BE2C (cell line): ENCODE measurements around the gene RAPGEF1.

Experiments
- DNase-seq: peaks from one replicate; pipeline ENCODE4 v3.0.0-alpha.2; 2020
- H3K27me3 ChIP-seq: fragments of 250-450 bp; sonication (Bioruptor Pico); 2 replicates; pipeline ENCODE4 v1.5.1; 2020; ENCODE audit warnings: mild to moderate bottlenecking
- H3K36me3 ChIP-seq: fragments of 250-450 bp; sonication (Bioruptor Pico); 2 replicates; pipeline ENCODE4 v1.5.1; 2020; ENCODE audit warnings: mild to moderate bottlenecking
- H3K4me1 ChIP-seq: fragments of 250-450 bp; sonication (Bioruptor Pico); 2 replicates; pipeline ENCODE4 v1.5.1; 2020
- H3K4me3 ChIP-seq: 2 replicates; pipeline ENCODE4 v1.5.1; 2011; ENCODE audit warnings: low read depth, low read length
- H3K9me3 ChIP-seq: fragments of 250-450 bp; sonication (Bioruptor Pico); 2 replicates; pipeline ENCODE4 v1.5.1; 2020
- TF ChIP-seq, protein P1 (sequence below): IDR thresholded peaks from 2 replicates; pipeline ENCODE4 v1.5.1; 2012; ENCODE audit warnings: mild to moderate bottlenecking, low read depth, low read length

RAPGEF1 gene

DNA sequence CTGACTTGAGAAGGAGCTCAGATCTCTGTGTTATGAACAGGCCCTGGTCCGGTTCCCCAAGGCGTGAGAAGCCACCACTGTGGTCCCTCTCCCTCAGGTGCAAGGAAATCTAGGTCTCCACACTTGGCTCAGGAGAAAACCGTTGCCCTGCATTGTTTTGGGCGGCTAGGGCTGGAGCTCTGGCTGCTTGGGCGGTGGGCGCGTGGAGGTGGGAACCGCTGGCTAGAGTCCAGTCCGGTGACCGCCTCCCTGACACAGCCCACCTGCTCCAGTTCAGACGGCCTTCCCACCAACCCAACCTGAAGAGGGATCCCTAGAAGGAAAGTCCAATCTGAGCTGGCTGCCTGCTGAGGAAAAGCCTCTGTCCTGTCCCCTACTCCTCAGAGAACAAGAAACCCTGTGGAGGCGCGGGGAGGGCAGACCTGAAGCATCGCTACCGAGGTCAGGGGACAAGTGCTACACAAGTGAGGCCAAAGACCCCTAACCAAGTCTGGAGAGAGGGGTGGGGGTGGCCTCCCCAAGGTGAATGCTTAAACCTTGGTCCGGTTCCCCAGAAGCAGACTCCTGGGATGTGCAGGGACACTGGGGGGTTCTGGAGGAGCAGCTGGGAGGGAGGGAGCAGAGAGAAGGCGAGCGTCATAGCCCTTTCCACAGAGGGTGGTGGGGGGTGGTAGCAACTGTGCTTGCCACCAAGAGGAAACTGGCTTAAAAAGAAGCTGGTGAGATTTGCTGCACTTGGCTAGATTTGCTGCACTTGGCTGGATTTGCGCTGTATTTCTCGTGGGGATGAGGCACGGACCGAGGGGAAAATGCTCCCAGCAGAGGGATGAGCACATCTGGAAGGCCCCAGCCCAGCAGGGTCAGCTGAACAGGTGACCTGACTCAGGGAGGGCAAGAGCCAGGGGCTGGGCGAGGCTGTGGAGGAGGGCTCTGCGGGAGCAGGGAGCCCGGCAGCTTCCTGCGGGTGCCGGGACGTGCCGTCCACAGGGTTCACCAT, 65.2 kb downstream of the RAPGEF1 start:
- Histone ChIP-seq H3K36me3 (no peaks in the 10 kb centered on the region; the same call in 1 of the 2 replicates), H3K9me3 (no peaks in the 10 kb centered on the region), H3K4me3 (no peak overlapping the region), H3K27me3 (no peaks in the 10 kb centered on the region), H3K4me1 (peaks cover 14% of the 10 kb centered on the region)
- no peak for DNase-seq
- TF ChIP-seq, protein P1, sequence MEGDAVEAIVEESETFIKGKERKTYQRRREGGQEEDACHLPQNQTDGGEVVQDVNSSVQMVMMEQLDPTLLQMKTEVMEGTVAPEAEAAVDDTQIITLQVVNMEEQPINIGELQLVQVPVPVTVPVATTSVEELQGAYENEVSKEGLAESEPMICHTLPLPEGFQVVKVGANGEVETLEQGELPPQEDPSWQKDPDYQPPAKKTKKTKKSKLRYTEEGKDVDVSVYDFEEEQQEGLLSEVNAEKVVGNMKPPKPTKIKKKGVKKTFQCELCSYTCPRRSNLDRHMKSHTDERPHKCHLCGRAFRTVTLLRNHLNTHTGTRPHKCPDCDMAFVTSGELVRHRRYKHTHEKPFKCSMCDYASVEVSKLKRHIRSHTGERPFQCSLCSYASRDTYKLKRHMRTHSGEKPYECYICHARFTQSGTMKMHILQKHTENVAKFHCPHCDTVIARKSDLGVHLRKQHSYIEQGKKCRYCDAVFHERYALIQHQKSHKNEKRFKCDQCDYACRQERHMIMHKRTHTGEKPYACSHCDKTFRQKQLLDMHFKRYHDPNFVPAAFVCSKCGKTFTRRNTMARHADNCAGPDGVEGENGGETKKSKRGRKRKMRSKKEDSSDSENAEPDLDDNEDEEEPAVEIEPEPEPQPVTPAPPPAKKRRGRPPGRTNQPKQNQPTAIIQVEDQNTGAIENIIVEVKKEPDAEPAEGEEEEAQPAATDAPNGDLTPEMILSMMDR: no peak

DNA sequence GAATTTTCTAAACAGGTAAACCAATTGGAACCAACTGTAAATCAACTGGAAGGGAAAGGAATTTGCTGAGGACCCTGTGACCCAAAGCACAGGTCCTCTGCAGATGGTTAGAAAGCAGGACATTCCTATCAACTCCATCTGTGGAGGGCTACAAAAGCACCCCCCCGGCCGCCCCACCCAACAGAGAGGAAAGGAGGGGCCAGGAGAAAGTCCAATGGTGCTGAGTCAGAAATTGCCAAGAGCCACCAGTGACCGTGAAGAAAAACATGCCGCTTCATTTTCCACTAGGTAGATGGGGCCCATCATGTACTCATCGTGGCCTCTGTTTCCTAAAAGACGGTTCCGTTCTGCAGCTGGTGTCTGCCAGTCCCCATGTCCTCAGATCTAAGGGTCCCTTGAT, 66.3 kb downstream of the RAPGEF1 start:
- TF ChIP-seq, protein P1: no peak
- Histone ChIP-seq H3K36me3 (no peaks in the 10 kb centered on the region; the same call in 1 of the 2 replicates), H3K4me3 (no peak overlapping the region), H3K27me3 (no peaks in the 10 kb centered on the region), H3K9me3 (no peaks in the 10 kb centered on the region), H3K4me1 (peaks cover 21% of the 10 kb centered on the region)
- no peak for DNase-seq

DNA sequence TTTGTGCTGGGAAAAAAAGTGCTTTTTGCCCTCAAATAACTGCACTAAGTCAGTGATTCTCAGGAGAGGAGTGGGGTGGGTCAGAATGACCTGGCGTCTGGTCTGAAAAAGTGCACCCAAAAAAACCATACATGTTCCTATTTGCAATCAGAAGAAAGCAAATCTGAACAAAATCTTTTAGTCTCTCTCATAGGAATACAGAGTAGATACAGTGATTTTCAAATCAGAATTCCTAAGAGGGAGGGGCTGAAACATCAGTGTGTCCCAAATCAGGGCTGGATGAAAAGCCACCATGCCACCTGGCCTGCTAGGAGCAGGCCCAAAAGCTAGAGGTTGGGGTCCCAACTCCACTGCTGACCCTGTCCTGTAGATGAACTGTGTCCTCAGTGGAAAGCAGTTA, 66.8 kb downstream of the RAPGEF1 start:
- Histone ChIP-seq H3K4me3 (no peak overlapping the region), H3K9me3 (no peaks in the 10 kb centered on the region), H3K36me3 (no peaks in the 10 kb centered on the region; the same call in 1 of the 2 replicates), H3K27me3 (no peaks in the 10 kb centered on the region), H3K4me1 (peaks cover 21% of the 10 kb centered on the region)
- no peak for DNase-seq
- TF ChIP-seq, protein P1: no peak

- peaks cover 17% of the 10 kb centered on the region for H3K4me1 ChIP-seq
- H3K9me3 ChIP-seq: no peaks in the 10 kb centered on the region
- H3K4me3 ChIP-seq: no peak overlapping the region
- TF ChIP-seq, protein P1: no peak
- H3K36me3 ChIP-seq: no peaks in the 10 kb centered on the region
- no peak for DNase-seq
- no peaks in the 10 kb centered on the region for H3K27me3 ChIP-seq
Observed at GRCh38 chr9:131672451-131672850, 67.4 kb downstream of the RAPGEF1 start.

DNA sequence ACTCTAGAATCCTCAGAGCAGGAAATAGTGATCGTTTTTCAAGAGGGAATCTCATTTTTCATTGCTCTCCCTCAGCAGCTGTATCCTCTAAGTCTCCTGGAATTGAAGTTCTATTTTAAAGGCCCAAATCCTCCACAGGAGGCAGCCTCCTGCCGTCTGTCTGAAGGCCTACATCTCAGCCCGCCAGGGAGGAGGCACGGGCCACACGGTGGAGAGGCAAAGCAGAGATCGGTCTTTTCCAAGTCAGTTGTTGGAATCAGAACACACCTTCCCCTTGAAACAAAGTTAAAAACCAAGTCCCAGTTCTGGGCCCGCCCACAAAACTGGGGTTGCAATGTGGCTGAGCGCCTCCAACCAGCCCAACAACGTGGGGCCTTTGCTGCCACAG, 68.7 kb downstream of the RAPGEF1 start:
- peaks cover 8% of the 10 kb centered on the region for H3K4me1 ChIP-seq
- no peak overlapping the region for H3K4me3 ChIP-seq

More for the DNA sequence above, 68.7 kb downstream of the RAPGEF1 start:
- no peak for DNase-seq
- Histone ChIP-seq H3K36me3 (no peaks in the 10 kb centered on the region), H3K9me3 (no peaks in the 10 kb centered on the region), H3K27me3 (no peaks in the 10 kb centered on the region)
- TF ChIP-seq, protein P1: no peak
